HG03521 (cell line): ENCODE measurements around the gene NOTCH1.
"Not testable (repeated sequence)": the region's sequence is repeated elsewhere in the genome, so short reads cannot be mapped to it uniquely, and the experiment has no call there.

ENCODE experiments used
- ATAC-seq: cut with Tn5 transposase; IDR thresholded peaks from one replicate; pipeline ENCODE4 v1.9.1; 2021; ENCODE audit warnings: mild to moderate bottlenecking, moderate library complexity; ENCODE audit not compliant: unreplicated experiment

Gene NOTCH1

GRCh38 chr9:136579650-136580219 lies 33.9 kb upstream of the NOTCH1 start:
- not testable (repeated sequence) for ATAC-seq

- ATAC-seq, result no peak
These were observed 33.2 kb upstream of the NOTCH1 start for GRCh38 chr9:136578915-136579649.

- ATAC-seq, result no peak
These were observed 32.7 kb upstream of the NOTCH1 start for GRCh38 chr9:136578626-136578914.

GRCh38 chr9:136577941-136578625 lies 32.2 kb upstream of the NOTCH1 start:
- ATAC-seq, result no peak

GRCh38 chr9:136576269-136576626 lies 30.4 kb upstream of the NOTCH1 start:
- ATAC-seq, result no peak

- ATAC-seq, result no peak
These were observed 29.9 kb upstream of the NOTCH1 start for GRCh38 chr9:136575626-136576268.

- not testable (repeated sequence) for ATAC-seq
These were observed 28.8 kb upstream of the NOTCH1 start for GRCh38 chr9:136574606-136575005.

GRCh38 chr9:136572828-136573625 lies 27.2 kb upstream of the NOTCH1 start:
- ATAC-seq, result no peak

GRCh38 chr9:136572003-136572827 lies 26.4 kb upstream of the NOTCH1 start:
- ATAC-seq, result no peak

- no peak for ATAC-seq
These were observed 25.7 kb upstream of the NOTCH1 start for GRCh38 chr9:136571531-136571930.

- ATAC-seq, result no peak
These were observed 25.1 kb upstream of the NOTCH1 start for GRCh38 chr9:136570916-136571315.

- no peak for ATAC-seq
These were observed 24.5 kb upstream of the NOTCH1 start for GRCh38 chr9:136570191-136570845.

GRCh38 chr9:136569526-136570148 lies 23.8 kb upstream of the NOTCH1 start:
- ATAC-seq, result no peak

- ATAC-seq, result no peak
These were observed 22.6 kb upstream of the NOTCH1 start for GRCh38 chr9:136568288-136569081.

GRCh38 chr9:136567651-136568287 lies 21.9 kb upstream of the NOTCH1 start:
- no peak for ATAC-seq

- no peak for ATAC-seq
These were observed 21.1 kb upstream of the NOTCH1 start for GRCh38 chr9:136566901-136567300.

- ATAC-seq, result no peak
These were observed 20.7 kb upstream of the NOTCH1 start for GRCh38 chr9:136566553-136566895.
